GM23338 (cell line): ENCODE data around the gene FGFBP1. TPM values are rescaled to one million over a fixed set of nuclear protein-coding genes. Genes with fewer than 3 reads are reported as not detected.

Source experiments
- ATAC-seq: fragments of 200-7000 bp; cut with Tn5 transposase; 3 replicates; pipeline ENCODE4 v1.9.1; 2020
- DNase-seq: peaks from one replicate; pipeline ENCODE4 v3.0.0-alpha.2; 2015; ENCODE audit warnings: low spot score
- H2AFZ ChIP-seq: fragments of 200-600 bp; sonication (generic); 2 replicates; pipeline ENCODE4 v1.8.0; 2016; ENCODE audit warnings: antibody characterized with exemption, mild to moderate bottlenecking, moderate library complexity
- H3F3A ChIP-seq: fragments of 200-600 bp; sonication (generic); replicated peaks from 2 replicates; pipeline ENCODE4 v1.8.0; 2017; ENCODE audit warnings: antibody characterized with exemption, mixed run types, low read depth
- H3K27ac ChIP-seq: fragments of 200-600 bp; sonication (generic); 2 replicates; pipeline ENCODE4 v1.6.1; 2016; ENCODE audit warnings: low read depth
- H3K27me3 ChIP-seq: fragments of 200-600 bp; sonication (generic); 2 replicates; pipeline ENCODE4 v1.8.0; 2016; ENCODE audit warnings: mild to moderate bottlenecking, mixed run types, moderate library complexity; ENCODE audit not compliant: insufficient read depth
- H3K36me3 ChIP-seq: fragments of 200-600 bp; sonication (generic); 2 replicates; pipeline ENCODE4 v1.8.0; 2016; ENCODE audit warnings: mild to moderate bottlenecking; ENCODE audit not compliant: insufficient read depth
- H3K4me1 ChIP-seq: fragments of 200-600 bp; sonication (generic); 2 replicates; pipeline ENCODE4 v1.8.0; 2016; ENCODE audit warnings: mild to moderate bottlenecking, moderate library complexity; ENCODE audit not compliant: insufficient read depth
- H3K4me2 ChIP-seq: fragments of 200-600 bp; sonication (generic); 2 replicates; pipeline ENCODE4 v1.7.1; 2017; ENCODE audit warnings: mixed run types
- H3K4me3 ChIP-seq: fragments of 200-600 bp; sonication (generic); 2 replicates; pipeline ENCODE4 v1.6.1; 2016; ENCODE audit warnings: mixed run types
- H3K79me2 ChIP-seq: fragments of 200-600 bp; sonication (generic); replicated peaks from 2 replicates; pipeline ENCODE4 v1.8.0; 2017; ENCODE audit warnings: mild to moderate bottlenecking; ENCODE audit not compliant: insufficient read depth
- H3K9me2 ChIP-seq: fragments of 200-600 bp; sonication (generic); 2 replicates; pipeline ENCODE4 v1.8.0; 2017; ENCODE audit not compliant: insufficient read depth
- H4K20me1 ChIP-seq: fragments of 200-600 bp; sonication (generic); replicated peaks from 2 replicates; pipeline ENCODE4 v1.8.0; 2017; ENCODE audit warnings: mild to moderate bottlenecking; ENCODE audit not compliant: insufficient read depth
- H3K27ac Mint-ChIP-seq: 2 replicates; pipeline ENCODE4 v1.8.0; 2020; ENCODE audit warnings: inconsistent platforms, mild to moderate bottlenecking, moderate library complexity, mixed read lengths
- H3K27me3 Mint-ChIP-seq: 3 replicates; pipeline ENCODE4 v1.8.0; 2022; ENCODE audit warnings: low read depth, mild to moderate bottlenecking, moderate library complexity, mixed read lengths, inconsistent platforms; ENCODE audit not compliant: insufficient read depth, poor library complexity
- H3K36me3 Mint-ChIP-seq: 3 replicates; pipeline ENCODE4 v1.8.0; 2021; ENCODE audit warnings: low read depth, mild to moderate bottlenecking, inconsistent platforms, moderate library complexity, mixed read lengths
- H3K4me1 Mint-ChIP-seq: 3 replicates; pipeline ENCODE4 v1.8.0; 2020; ENCODE audit warnings: mild to moderate bottlenecking, inconsistent platforms, mixed read lengths
- H3K4me3 Mint-ChIP-seq: 3 replicates; pipeline ENCODE4 v1.8.0; 2021; ENCODE audit warnings: moderate library complexity, mild to moderate bottlenecking, inconsistent platforms, mixed read lengths
- H3K9me3 Mint-ChIP-seq: 3 replicates; pipeline ENCODE4 v1.8.0; 2020; ENCODE audit warnings: moderate library complexity, mild to moderate bottlenecking, inconsistent platforms, mixed read lengths
- CREB1 ChIP-seq: fragments of 250-450 bp; sonication (Bioruptor Pico); IDR thresholded peaks from 2 replicates; pipeline ENCODE4 v1.5.0; 2020; ENCODE audit warnings: low read depth, mild to moderate bottlenecking, moderate library complexity
- CTCF ChIP-seq, 2 experiments: fragments of 200-600 bp in 1 of 2; sonication (generic) in 1 of 2; conservative IDR thresholded peaks; 2 replicates each; pipeline versions ENCODE4 v1.5.1 to v1.6.1; 2016 to 2017; ENCODE audit warnings: antibody characterized with exemption in 2 of 2, low read depth in 2 of 2, mild to moderate bottlenecking in 2 of 2, moderate library complexity in 1 of 2
- ETS1 ChIP-seq: IDR thresholded peaks from 2 replicates; pipeline ENCODE4 v1.6.1; 2016; ENCODE audit warnings: antibody characterized with exemption
- EZH2 ChIP-seq: fragments of 200-600 bp; sonication (generic); IDR thresholded peaks from one replicate; pipeline ENCODE4 v1.8.0; 2017; ENCODE audit warnings: antibody characterized with exemption, mild to moderate bottlenecking, low read depth; ENCODE audit not compliant: unreplicated experiment
- EZH2phosphoT487 ChIP-seq: fragments of 200-600 bp; sonication (generic); IDR thresholded peaks from one replicate; pipeline ENCODE4 v1.8.1; 2018; ENCODE audit warnings: antibody characterized with exemption; ENCODE audit not compliant: unreplicated experiment
- JUNB ChIP-seq: IDR thresholded peaks from one replicate; pipeline ENCODE4 v1.6.1; 2016; ENCODE audit warnings: antibody characterized with exemption; ENCODE audit not compliant: unreplicated experiment
- NANOG ChIP-seq: IDR thresholded peaks from 2 replicates; pipeline ENCODE4 v1.6.1; 2016; ENCODE audit warnings: antibody characterized with exemption, borderline replicate concordance
- POLR2AphosphoS5 ChIP-seq: IDR thresholded peaks from 2 replicates; pipeline ENCODE4 v1.6.1; 2016; ENCODE audit warnings: antibody characterized with exemption, low read depth
- REST ChIP-seq: IDR thresholded peaks from one replicate; pipeline ENCODE4 v1.6.1; 2018; ENCODE audit warnings: antibody characterized with exemption; ENCODE audit not compliant: unreplicated experiment
- STAT1 ChIP-seq: IDR thresholded peaks from one replicate; pipeline ENCODE4 v1.6.1; 2016; ENCODE audit warnings: antibody characterized with exemption; ENCODE audit not compliant: unreplicated experiment
- ZNF114 ChIP-seq: fragments of 250-450 bp; sonication (Bioruptor Pico); IDR thresholded peaks from 2 replicates; pipeline ENCODE4 v1.5.0; 2020; ENCODE audit warnings: mild to moderate bottlenecking, moderate library complexity
- ZNF331 ChIP-seq: fragments of 250-450 bp; sonication (Bioruptor Pico); IDR thresholded peaks from 2 replicates; pipeline ENCODE4 v1.5.0; 2020; ENCODE audit warnings: low read depth, mild to moderate bottlenecking, moderate library complexity
- ZNF462 ChIP-seq: fragments of 250-450 bp; sonication (Bioruptor Pico); IDR thresholded peaks from 2 replicates; pipeline ENCODE4 v1.5.0; 2020; ENCODE audit warnings: mild to moderate bottlenecking, moderate library complexity
- polyA plus RNA-seq: library from polyadenylated mRNA; unstranded; fragments of >200 nt; fragmentation: Nextera tagmentation; extraction: Ambion mirVana; gene quantifications from 2 replicates; pipeline ENCODE4 v1.2.1, GENCODE V29; 2016
- total RNA-seq: library from RNA; depleted of rRNA; stranded (reverse); fragments of >200 nt; shearing (Covaris generic); gene quantifications from 2 replicates; pipeline ENCODE4 v1.2.3, GENCODE V29; 2014

FGFBP1 gene
- total and polyA plus RNA-seq, 2 experiments from 2014 or later, result 0.15 TPM; not detected in 1

GRCh38 chr4:15925830-15926229 lies 12.7 kb downstream of the FGFBP1 start:
- no peak for ATAC-seq
- Mint-ChIP-seq H3K9me3 (no peaks in the 10 kb centered on the region), H3K4me1 (no peaks in the 10 kb centered on the region), H3K36me3 (no peaks in the 10 kb centered on the region), H3K27me3 (peaks cover 1% of the 10 kb centered on the region), H3K27ac (no peak overlapping the region), H3K4me3 (no peak overlapping the region)
- no peak for DNase-seq
- H3K36me3 ChIP-seq, result no peaks in the 10 kb centered on the region
- no peaks in the 10 kb centered on the region for H3K79me2 ChIP-seq
- no peak overlapping the region for H3K27ac ChIP-seq
- TF ChIP-seq JUNB, result no peak
- no peak for TF ChIP-seq NANOG
- TF ChIP-seq CTCF (conservative IDR thresholded peaks at IDR 0.05; ENCODE audit: low read depth in 2 of 2), result no peak
- TF ChIP-seq REST, result no peak
- no peak for TF ChIP-seq POLR2AphosphoS5
- TF ChIP-seq CREB1 (CRISPR knock-in tag), result no peak
- TF ChIP-seq ETS1, result no peak
- no peak for TF ChIP-seq EZH2phosphoT487
- no peak for TF ChIP-seq ZNF114
- no peak for TF ChIP-seq EZH2
- TF ChIP-seq ZNF462 (CRISPR knock-in tag), result no peak
- no peak for TF ChIP-seq ZNF331 (CRISPR knock-in tag)
- TF ChIP-seq STAT1, result no peak
- H4K20me1 ChIP-seq, result no peaks in the 10 kb centered on the region
- no peak overlapping the region for H3K4me3 ChIP-seq
- no peak overlapping the region for H3K4me2 ChIP-seq
- H3F3A ChIP-seq, result no peaks in the 10 kb centered on the region
- no peaks in the 10 kb centered on the region for H3K4me1 ChIP-seq
- H3K9me2 ChIP-seq, result no peaks in the 10 kb centered on the region; the same call in 1 of the 2 replicates
- no peaks in the 10 kb centered on the region for H3K27me3 ChIP-seq
- H2AFZ ChIP-seq, result peak overlapping the region; percentile 74; the same call in 1 of the 2 replicates
